ENCODE results near the gene KLHL29. TPM values are rescaled to one million over a fixed set of nuclear protein-coding genes. Genes with fewer than 3 reads are reported as not detected.

KLHL29 gene
- total and polyA plus RNA-seq, 2 experiments from 2014 or later: 1.9 to 6.4 TPM

GRCh38 chr2:23497536-23497935, 112.6 kb downstream of the KLHL29 start:
- in situ Hi-C loops (cut with MboI): no loop called here

GRCh38 chr2:23498943-23499342, 114.0 kb downstream of the KLHL29 start:
- Histone ChIP-seq H3F3A (ENCODE audit: insufficient read depth) (no peaks in the 10 kb centered on the region), H3K9me2 (ENCODE audit: insufficient read depth) (no peaks in the 10 kb centered on the region), H3K27ac (no peak overlapping the region), H3K4me2 (ENCODE audit: unreplicated experiment) (no peak overlapping the region), H2AFZ (no peak overlapping the region), H3K9me3 (ENCODE audit: low read depth) (no peaks in the 10 kb centered on the region), H3K4me1 (ENCODE audit: insufficient read depth) (peaks cover 9% of the 10 kb centered on the region), H4K20me1 (ENCODE audit: insufficient read depth) (no peaks in the 10 kb centered on the region), H3K36me3 (ENCODE audit: low read depth) (no peaks in the 10 kb centered on the region), H3K27me3 (replicated peaks; ENCODE audit: insufficient read depth) (no peaks in the 10 kb centered on the region), H3K79me2 (ENCODE audit: insufficient read depth) (no peaks in the 10 kb centered on the region), H3K9ac (no peak overlapping the region), H3K4me3 (no peak overlapping the region)
- in situ Hi-C loops (cut with MboI): no loop called here
- TF ChIP-seq EZH2 (IDR thresholded peaks at IDR 0.05; ENCODE audit: insufficient read depth, poor library complexity, severe bottlenecking) (no peak), EZH2phosphoT487 (IDR thresholded peaks at IDR 0.05; ENCODE audit: insufficient read depth, low read depth) (no peak)
- 33 to 34% methylated on average over 7 of the region's 7 CpGs for WGBS, 2 experiments (ENCODE audit: low coverage in 1 of 2, low lambda C conversion rate in 2 of 2, missing lambda C conversion rate in 2 of 2)
- DNase-seq: peak; percentile 44

More at GRCh38 chr2:23497536-23497935, 112.6 kb downstream of the KLHL29 start:
- TF ChIP-seq EZH2phosphoT487 (IDR thresholded peaks at IDR 0.05; ENCODE audit: insufficient read depth, low read depth): no peak
- no peak for TF ChIP-seq EZH2 (IDR thresholded peaks at IDR 0.05; ENCODE audit: insufficient read depth, poor library complexity, severe bottlenecking)
- no peak overlapping the region for H3K27ac ChIP-seq
- H3K4me3 ChIP-seq: no peak overlapping the region
- no peak overlapping the region for H3K9ac ChIP-seq
- H3K4me2 ChIP-seq (ENCODE audit: unreplicated experiment): no peak overlapping the region
- no peaks in the 10 kb centered on the region for H3K36me3 ChIP-seq (ENCODE audit: low read depth)
- peaks cover 9% of the 10 kb centered on the region for H3K4me1 ChIP-seq (ENCODE audit: insufficient read depth)
- WGBS, 2 experiments (ENCODE audit: low coverage in 1 of 2, low lambda C conversion rate in 2 of 2, missing lambda C conversion rate in 2 of 2): 96 to 100% methylated on average over 6 of the region's 6 CpGs
- H3F3A ChIP-seq (ENCODE audit: insufficient read depth): no peaks in the 10 kb centered on the region
- H2AFZ ChIP-seq: no peak overlapping the region
- no peaks in the 10 kb centered on the region for H3K9me3 ChIP-seq (ENCODE audit: low read depth)
- DNase-seq: no peak
- H3K79me2 ChIP-seq (ENCODE audit: insufficient read depth): no peaks in the 10 kb centered on the region
- no peaks in the 10 kb centered on the region for H3K27me3 ChIP-seq (replicated peaks; ENCODE audit: insufficient read depth)
- no peaks in the 10 kb centered on the region for H4K20me1 ChIP-seq (ENCODE audit: insufficient read depth)
- H3K9me2 ChIP-seq (ENCODE audit: insufficient read depth): no peaks in the 10 kb centered on the region

- Histone ChIP-seq H3K36me3 (ENCODE audit: low read depth) (no peaks in the 10 kb centered on the region), H4K20me1 (ENCODE audit: insufficient read depth) (no peaks in the 10 kb centered on the region), H3F3A (ENCODE audit: insufficient read depth) (no peaks in the 10 kb centered on the region), H3K4me2 (ENCODE audit: unreplicated experiment) (no peak overlapping the region), H3K4me3 (no peak overlapping the region), H3K4me1 (ENCODE audit: insufficient read depth) (peaks cover 9% of the 10 kb centered on the region), H2AFZ (no peak overlapping the region), H3K9ac (no peak overlapping the region), H3K27ac (no peak overlapping the region), H3K27me3 (replicated peaks; ENCODE audit: insufficient read depth) (no peaks in the 10 kb centered on the region), H3K79me2 (ENCODE audit: insufficient read depth) (no peaks in the 10 kb centered on the region), H3K9me3 (ENCODE audit: low read depth) (no peaks in the 10 kb centered on the region), H3K9me2 (ENCODE audit: insufficient read depth) (no peaks in the 10 kb centered on the region)
- no peak for DNase-seq
- in situ Hi-C loops (cut with MboI): no loop called here
- TF ChIP-seq EZH2 (IDR thresholded peaks at IDR 0.05; ENCODE audit: insufficient read depth, poor library complexity, severe bottlenecking) (no peak), EZH2phosphoT487 (IDR thresholded peaks at IDR 0.05; ENCODE audit: insufficient read depth, low read depth) (no peak)
- 95% methylated on average over 8 of the region's 8 CpGs for WGBS, 2 experiments (ENCODE audit: low coverage in 1 of 2, low lambda C conversion rate in 2 of 2, missing lambda C conversion rate in 2 of 2)
Observed at GRCh38 chr2:23499439-23499838, 114.5 kb downstream of the KLHL29 start.

- no peaks in the 10 kb centered on the region for H3K79me2 ChIP-seq (ENCODE audit: insufficient read depth)
- no peaks in the 10 kb centered on the region for H3K9me2 ChIP-seq (ENCODE audit: insufficient read depth)
- H3K9ac ChIP-seq: no peak overlapping the region
- no peaks in the 10 kb centered on the region for H3K27me3 ChIP-seq (replicated peaks; ENCODE audit: insufficient read depth)
- 97 to 98% methylated on average over 12 of the region's 12 CpGs for WGBS, 2 experiments (ENCODE audit: low coverage in 1 of 2, low lambda C conversion rate in 2 of 2, missing lambda C conversion rate in 2 of 2)
- no peak overlapping the region for H3K4me2 ChIP-seq (ENCODE audit: unreplicated experiment)
- DNase-seq: no peak
- H3K4me3 ChIP-seq: no peak overlapping the region
- in situ Hi-C loops (cut with MboI): no loop called here
- TF ChIP-seq EZH2phosphoT487 (IDR thresholded peaks at IDR 0.05; ENCODE audit: insufficient read depth, low read depth) (no peak), EZH2 (IDR thresholded peaks at IDR 0.05; ENCODE audit: insufficient read depth, poor library complexity, severe bottlenecking) (no peak)
- no peaks in the 10 kb centered on the region for H3K9me3 ChIP-seq (ENCODE audit: low read depth)
- H3K4me1 ChIP-seq (ENCODE audit: insufficient read depth): peaks cover 9% of the 10 kb centered on the region
- H4K20me1 ChIP-seq (ENCODE audit: insufficient read depth): no peaks in the 10 kb centered on the region
- H2AFZ ChIP-seq: no peak overlapping the region
- no peaks in the 10 kb centered on the region for H3K36me3 ChIP-seq (ENCODE audit: low read depth)
- no peaks in the 10 kb centered on the region for H3F3A ChIP-seq (ENCODE audit: insufficient read depth)
- H3K27ac ChIP-seq: no peak overlapping the region
Observed at GRCh38 chr2:23500836-23501235, 115.9 kb downstream of the KLHL29 start.

- in situ Hi-C loops (cut with MboI): no loop called here
Observed at GRCh38 chr2:23502096-23502495, 117.1 kb downstream of the KLHL29 start.

More at GRCh38 chr2:23502096-23502495, 117.1 kb downstream of the KLHL29 start:
- Histone ChIP-seq H3K4me2 (ENCODE audit: unreplicated experiment) (no peak overlapping the region), H2AFZ (no peak overlapping the region), H3K4me1 (ENCODE audit: insufficient read depth) (peaks cover 9% of the 10 kb centered on the region), H3F3A (ENCODE audit: insufficient read depth) (no peaks in the 10 kb centered on the region), H3K4me3 (no peak overlapping the region), H3K9ac (no peak overlapping the region), H3K36me3 (ENCODE audit: low read depth) (no peaks in the 10 kb centered on the region), H3K9me3 (ENCODE audit: low read depth) (no peaks in the 10 kb centered on the region), H3K79me2 (ENCODE audit: insufficient read depth) (no peaks in the 10 kb centered on the region), H3K9me2 (ENCODE audit: insufficient read depth) (no peaks in the 10 kb centered on the region), H3K27ac (no peak overlapping the region), H3K27me3 (replicated peaks; ENCODE audit: insufficient read depth) (no peaks in the 10 kb centered on the region), H4K20me1 (ENCODE audit: insufficient read depth) (no peaks in the 10 kb centered on the region)
- no peak for DNase-seq
- 97 to 98% methylated on average over 15 of the region's 15 CpGs for WGBS, 2 experiments (ENCODE audit: low coverage in 1 of 2, low lambda C conversion rate in 2 of 2, missing lambda C conversion rate in 2 of 2)
- TF ChIP-seq EZH2 (IDR thresholded peaks at IDR 0.05; ENCODE audit: insufficient read depth, poor library complexity, severe bottlenecking) (no peak), EZH2phosphoT487 (IDR thresholded peaks at IDR 0.05; ENCODE audit: insufficient read depth, low read depth) (no peak)

Data from GM23248 (cell line).